HG03175 (cell line): ENCODE data around the gene KCNG2.

Experiments
- ATAC-seq: cut with Tn5 transposase; IDR thresholded peaks from one replicate; pipeline ENCODE4 v1.9.1; 2021; ENCODE audit warnings: mild to moderate bottlenecking, moderate library complexity; ENCODE audit not compliant: unreplicated experiment

KCNG2 gene

GRCh38 chr18:79798346-79798998, 734 bp downstream of the KCNG2 start:
- ATAC-seq: no peak

GRCh38 chr18:79798999-79799370, 1.2 kb downstream of the KCNG2 start:
- ATAC-seq: no peak

- ATAC-seq: no peak
Observed at GRCh38 chr18:79799619-79800370, 2.1 kb downstream of the KCNG2 start.

- no peak for ATAC-seq
Observed at GRCh38 chr18:79800371-79801180, 2.8 kb downstream of the KCNG2 start.

- no peak for ATAC-seq
Observed at GRCh38 chr18:79801217-79801616, 3.5 kb downstream of the KCNG2 start.

GRCh38 chr18:79801641-79802040, 3.9 kb downstream of the KCNG2 start:
- no peak for ATAC-seq

- no peak for ATAC-seq
Observed at GRCh38 chr18:79802298-79802697, 4.6 kb downstream of the KCNG2 start.

GRCh38 chr18:79803611-79804051, 5.9 kb downstream of the KCNG2 start:
- no peak for ATAC-seq

GRCh38 chr18:79804130-79804787, 6.5 kb downstream of the KCNG2 start:
- ATAC-seq: no peak

- no peak for ATAC-seq
Observed at GRCh38 chr18:79805211-79805887, 7.6 kb downstream of the KCNG2 start.

GRCh38 chr18:79805926-79806487, 8.3 kb downstream of the KCNG2 start:
- no peak for ATAC-seq

GRCh38 chr18:79806976-79807841, 9.5 kb downstream of the KCNG2 start:
- ATAC-seq: no peak

GRCh38 chr18:79809482-79810192, 11.9 kb downstream of the KCNG2 start:
- ATAC-seq: no peak

GRCh38 chr18:79812052-79812451, 14.3 kb downstream of the KCNG2 start:
- no peak for ATAC-seq

- ATAC-seq: no peak
Observed at GRCh38 chr18:79814373-79814772, 16.6 kb downstream of the KCNG2 start.

GRCh38 chr18:79815657-79816056, 17.9 kb downstream of the KCNG2 start:
- ATAC-seq: no peak

GRCh38 chr18:79816092-79816491, 18.4 kb downstream of the KCNG2 start:
- ATAC-seq: no peak

GRCh38 chr18:79816981-79817606, 19.4 kb downstream of the KCNG2 start:
- ATAC-seq: no peak
